PC-9 (cell line): Measurements from ENCODE around the gene SLC8A1. TPM values are rescaled to one million over a fixed set of nuclear protein-coding genes. Genes with fewer than 3 reads are reported as not detected.

ENCODE experiments used
- BruUV-seq: library from RNA; stranded (reverse); fragments of 400-500 nt; replicated peaks from 2 replicates; lab custom pipeline; 2021; lab: Mats Ljungman, UMichigan
- CTCF ChIA-PET: fragments of 300-600 bp; sonication (Branson Sonifier 250); formaldehyde crosslinking; loops from one replicate; lab custom pipeline; 2022; ENCODE audit warnings: antibody characterized with exemption; lab: Charles Lee
- POLR2A ChIA-PET: fragments of 300-600 bp; sonication (Branson Sonifier 250); formaldehyde crosslinking; loops from one replicate; lab custom pipeline; 2022; ENCODE audit warnings: antibody characterized with exemption; ENCODE audit not compliant: unreplicated experiment; lab: Charles Lee
- DNase-seq, 2 experiments: peaks; one replicate each; pipeline versions ENCODE4 v3.0.0 to v3.0.0-alpha.2; 2015 to 2022; ENCODE audit warnings: mixed read lengths in 1 of 2
- H2AFZ ChIP-seq: fragments of 200-600 bp; sonication (generic); 2 replicates; pipeline ENCODE4 v1.8.1; 2017; ENCODE audit warnings: antibody characterized with exemption
- H3F3A ChIP-seq: fragments of 200-600 bp; sonication (generic); 2 replicates; pipeline ENCODE4 v1.8.1; 2017; ENCODE audit warnings: antibody characterized with exemption, mild to moderate bottlenecking, low read depth; ENCODE audit not compliant: insufficient read depth
- H3K27ac ChIP-seq: fragments of 200-600 bp; sonication (generic); 2 replicates; pipeline ENCODE4 v1.6.1; 2016; ENCODE audit warnings: mixed run types
- H3K27me3 ChIP-seq: fragments of 200-600 bp; sonication (generic); 2 replicates; pipeline ENCODE4 v1.6.1; 2016; ENCODE audit warnings: low read depth, mixed run types; ENCODE audit not compliant: insufficient read depth
- H3K36me3 ChIP-seq: fragments of 200-600 bp; sonication (generic); 2 replicates; pipeline ENCODE4 v1.6.1; 2016; ENCODE audit warnings: low read depth, mixed run types
- H3K4me1 ChIP-seq: fragments of 200-600 bp; sonication (generic); replicated peaks from 2 replicates; pipeline ENCODE4 v1.6.1; 2016; ENCODE audit warnings: mixed run types; ENCODE audit not compliant: insufficient read depth
- H3K4me2 ChIP-seq: fragments of 200-600 bp; sonication (generic); 2 replicates; pipeline ENCODE4 v1.6.1; 2017; ENCODE audit warnings: mixed run types
- H3K4me3 ChIP-seq: fragments of 200-600 bp; sonication (generic); 2 replicates; pipeline ENCODE4 v1.6.1; 2016; ENCODE audit warnings: mixed run types
- H3K79me2 ChIP-seq: fragments of 200-600 bp; sonication (generic); 2 replicates; pipeline ENCODE4 v1.6.1; 2017; ENCODE audit warnings: low read depth, mixed run types
- H3K9me2 ChIP-seq: fragments of 200-600 bp; sonication (generic); 2 replicates; pipeline ENCODE4 v1.8.1; 2017; ENCODE audit warnings: mild to moderate bottlenecking; ENCODE audit not compliant: insufficient read depth
- H3K9me3 ChIP-seq: fragments of 200-600 bp; sonication (generic); 2 replicates; pipeline ENCODE4 v1.8.1; 2016; ENCODE audit warnings: low read depth; ENCODE audit not compliant: insufficient read depth
- H4K20me1 ChIP-seq: fragments of 200-600 bp; sonication (generic); 2 replicates; pipeline ENCODE4 v1.8.1; 2017; ENCODE audit not compliant: insufficient read depth
- CTCF ChIP-seq: fragments of 200-600 bp; sonication (generic); conservative IDR thresholded peaks from 2 replicates; pipeline ENCODE4 v1.6.1; 2017; ENCODE audit warnings: mixed run types, antibody characterized with exemption, mild to moderate bottlenecking, moderate library complexity
- EZH2 ChIP-seq: fragments of 200-600 bp; sonication (generic); IDR thresholded peaks from 2 replicates; pipeline ENCODE4 v1.8.0; 2017; ENCODE audit warnings: antibody characterized with exemption, low read depth
- intact Hi-C: fragments of 100-400 bp; cut with micrococcal nuclease; formaldehyde crosslinking; loops from one replicate; pipeline ENCODE4 v1.10.0; 2022; ENCODE audit not compliant: unreplicated experiment
- total RNA-seq: library from RNA; stranded (reverse); gene quantifications from 2 replicates; pipeline ENCODE4 v1.2.3, GENCODE V29; 2021

The SLC8A1 gene
- total RNA-seq, 1 experiment from 2014 or later, result 13.5 TPM

- Histone ChIP-seq H4K20me1 (no peaks in the 10 kb centered on the region), H3K36me3 (no peaks in the 10 kb centered on the region), H3K9me3 (no peaks in the 10 kb centered on the region), H3K27me3 (no peaks in the 10 kb centered on the region), H3K4me2 (no peak overlapping the region), H2AFZ (no peak overlapping the region), H3K79me2 (no peaks in the 10 kb centered on the region), H3K9me2 (no peaks in the 10 kb centered on the region), H3F3A (no peaks in the 10 kb centered on the region; the same call in 1 of the 2 replicates), H3K27ac (no peak overlapping the region), H3K4me3 (no peak overlapping the region), H3K4me1 (no peaks in the 10 kb centered on the region)
- DNase-seq, result no peak
- ChIA-PET POLR2A (no interaction called here), CTCF (interaction anchor here (0.5 kb wide), 1 partner anchor 98 kb away, joined by 3 read pairs; no protein-coding TSS in a partner anchor)
- intact Hi-C loops, result no loop called here
- BruUV-seq, result no TSS peak
- TF ChIP-seq EZH2, result no peak
- no peak for TF ChIP-seq CTCF
These were observed 5.9 kb upstream of the SLC8A1 start for GRCh38 chr2:40457837-40458236.

- Histone ChIP-seq H4K20me1 (no peaks in the 10 kb centered on the region), H2AFZ (no peak overlapping the region), H3K9me2 (no peaks in the 10 kb centered on the region), H3K9me3 (no peaks in the 10 kb centered on the region), H3K27ac (no peak overlapping the region), H3K4me2 (no peak overlapping the region), H3K4me1 (no peaks in the 10 kb centered on the region), H3F3A (no peaks in the 10 kb centered on the region; the same call in 1 of the 2 replicates), H3K79me2 (no peaks in the 10 kb centered on the region), H3K36me3 (no peaks in the 10 kb centered on the region), H3K4me3 (no peak overlapping the region), H3K27me3 (no peaks in the 10 kb centered on the region)
- DNase-seq, result no peak
- intact Hi-C loops, result no loop called here
- BruUV-seq, result no TSS peak
- ChIA-PET CTCF (interaction anchor here (0.5 kb wide), 1 partner anchor 99 kb away, joined by 3 read pairs; no protein-coding TSS in a partner anchor), POLR2A (no interaction called here)
- TF ChIP-seq CTCF, result no peak
- no peak for TF ChIP-seq EZH2
These were observed 5.5 kb upstream of the SLC8A1 start for GRCh38 chr2:40457366-40457765.

GRCh38 chr2:40456926-40457325, 5.0 kb upstream of the SLC8A1 start:
- BruUV-seq, result no TSS peak
- no peak for DNase-seq
- H3K9me2 ChIP-seq, result no peaks in the 10 kb centered on the region
- H3K4me1 ChIP-seq, result no peaks in the 10 kb centered on the region
- no peak overlapping the region for H2AFZ ChIP-seq
- no peak overlapping the region for H3K4me3 ChIP-seq
- no peaks in the 10 kb centered on the region for H3K9me3 ChIP-seq
- H3K27ac ChIP-seq, result no peak overlapping the region
- ChIA-PET CTCF (no interaction called here), POLR2A (no interaction called here)
- no peaks in the 10 kb centered on the region for H3K27me3 ChIP-seq
- TF ChIP-seq CTCF (no peak), EZH2 (no peak)
- intact Hi-C loops, result no loop called here
- H3K36me3 ChIP-seq, result no peaks in the 10 kb centered on the region
- no peaks in the 10 kb centered on the region; the same call in 1 of the 2 replicates for H3F3A ChIP-seq
- H4K20me1 ChIP-seq, result no peaks in the 10 kb centered on the region
- H3K79me2 ChIP-seq, result no peaks in the 10 kb centered on the region
- no peak overlapping the region for H3K4me2 ChIP-seq
